HG03135 (cell line): Measurements from ENCODE around the gene RGSL1.

ENCODE experiments used
- ATAC-seq: cut with Tn5 transposase; IDR thresholded peaks from one replicate; pipeline ENCODE4 v1.9.1; 2021; ENCODE audit warnings: mild to moderate bottlenecking, moderate library complexity; ENCODE audit not compliant: unreplicated experiment

RGSL1 gene

GRCh38 chr1:182587666-182588499, 137.9 kb downstream of the RGSL1 start:
- ATAC-seq = no peak

GRCh38 chr1:182588500-182589396, 138.8 kb downstream of the RGSL1 start, which contains the start of gene RNASEL:
Gene RNASEL (minus strand): TSS chr1:182589256. CDS start chr1:182586806, 2,450 bp downstream.
- peak; percentile 93 for ATAC-seq

GRCh38 chr1:182589520-182589919, 139.6 kb downstream of the RGSL1 start:
- ATAC-seq = no peak

- ATAC-seq = no peak
Measured at GRCh38 chr1:182589931-182590330, 140.0 kb downstream of the RGSL1 start.

GRCh38 chr1:182595641-182596240, 145.8 kb downstream of the RGSL1 start:
- ATAC-seq = no peak

- no peak for ATAC-seq
Measured at GRCh38 chr1:182596934-182597333, 147.0 kb downstream of the RGSL1 start.

- no peak for ATAC-seq
Measured at GRCh38 chr1:182598296-182598695, 148.3 kb downstream of the RGSL1 start.

GRCh38 chr1:182599339-182599738, 149.4 kb downstream of the RGSL1 start:
- no peak for ATAC-seq

- no peak for ATAC-seq
Measured at GRCh38 chr1:182600036-182600713, 150.2 kb downstream of the RGSL1 start.

- no peak for ATAC-seq
Measured at GRCh38 chr1:182600745-182601415, 150.9 kb downstream of the RGSL1 start.

GRCh38 chr1:182601416-182601786, 151.5 kb downstream of the RGSL1 start:
- no peak for ATAC-seq

- no peak for ATAC-seq
Measured at GRCh38 chr1:182601913-182602312, 152.0 kb downstream of the RGSL1 start.

GRCh38 chr1:182602935-182603645, 153.1 kb downstream of the RGSL1 start:
- ATAC-seq = no peak

- ATAC-seq = peak; percentile 20
Measured at GRCh38 chr1:182603646-182604174, 153.8 kb downstream of the RGSL1 start.

GRCh38 chr1:182604175-182605164, 154.5 kb downstream of the RGSL1 start, which contains the start of gene RGS16:
Gene RGS16 (minus strand): TSS chr1:182604389. CDS start chr1:182604259, 130 bp downstream.
- peak; percentile 89 for ATAC-seq

- ATAC-seq = no peak
Measured at GRCh38 chr1:182607566-182607965, 157.6 kb downstream of the RGSL1 start.

- ATAC-seq = no peak
Measured at GRCh38 chr1:182608236-182608635, 158.3 kb downstream of the RGSL1 start.
